Panc1 (cell line): ENCODE data around the gene PLXNB1. TPM values are rescaled to one million over a fixed set of nuclear protein-coding genes. Genes with fewer than 3 reads are reported as not detected.

Experiments used
- ATAC-seq: fragments of 200-7000 bp; cut with Tn5 transposase; 2 replicates; pipeline ENCODE4 v1.9.1; 2020; ENCODE audit warnings: mild to moderate bottlenecking, moderate library complexity
- BruUV-seq: library from RNA; stranded (reverse); fragments of 400-500 nt; replicated peaks from 2 replicates; lab custom pipeline; 2021; lab: Mats Ljungman, UMichigan
- CTCF ChIA-PET: fragments of 300-600 bp; sonication (Branson Sonifier 250); formaldehyde crosslinking; loops from one replicate; lab custom pipeline; 2022; ENCODE audit warnings: antibody characterized with exemption; lab: Charles Lee
- POLR2A ChIA-PET: fragments of 300-600 bp; sonication (Branson Sonifier 250); formaldehyde crosslinking; loops from one replicate; lab custom pipeline; 2022; ENCODE audit warnings: antibody characterized with exemption; lab: Charles Lee
- DNase-seq: peaks from one replicate; pipeline ENCODE4 v3.0.0-alpha.2; 2010; ENCODE audit warnings: low read depth, low spot score
- H3K27ac ChIP-seq: 2 replicates; pipeline ENCODE4 v1.5.1; 2011; ENCODE audit warnings: mild to moderate bottlenecking, low read length, inconsistent platforms
- H3K27me3 ChIP-seq: fragments of 200-500 bp; sonication (Bioruptor generic); 2 replicates; pipeline ENCODE4 v1.6.0; 2014; ENCODE audit warnings: low read length, inconsistent platforms; ENCODE audit not compliant: control insufficient read depth, insufficient read depth
- H3K36me3 ChIP-seq: fragments of 200-500 bp; sonication (Bioruptor generic); 2 replicates; pipeline ENCODE4 v1.5.1; 2014; ENCODE audit warnings: inconsistent platforms, mild to moderate bottlenecking, low read length, moderate library complexity; ENCODE audit not compliant: control insufficient read depth, insufficient read depth
- H3K4me1 ChIP-seq: 2 replicates; pipeline ENCODE4 v1.5.1; 2011; ENCODE audit warnings: inconsistent platforms, mild to moderate bottlenecking, low read length, moderate library complexity; ENCODE audit not compliant: control insufficient read depth, insufficient read depth
- H3K4me3 ChIP-seq, 2 experiments: 2 replicates each; pipeline ENCODE4 v1.5.1; 2011 to 2012; ENCODE audit warnings: low read depth in 2 of 2, low read length in 2 of 2, mild to moderate bottlenecking in 2 of 2, inconsistent platforms in 1 of 2, moderate library complexity in 1 of 2
- H3K9me3 ChIP-seq: fragments of 200-500 bp; sonication (Bioruptor generic); 2 replicates; pipeline ENCODE4 v1.5.1; 2014; ENCODE audit warnings: low read depth, mild to moderate bottlenecking, inconsistent platforms, low read length, moderate library complexity; ENCODE audit not compliant: control insufficient read depth, insufficient read depth
- POLR2AphosphoS5 ChIP-seq: IDR thresholded peaks from 2 replicates; pipeline ENCODE4 v1.6.1; 2012; ENCODE audit warnings: mild to moderate bottlenecking, low read depth, low read length, moderate library complexity
- REST ChIP-seq, 2 experiments: IDR thresholded peaks; 2 replicates each; pipeline ENCODE4 v1.6.1; 2011 to 2012; ENCODE audit warnings: low read depth in 2 of 2, control low read depth in 1 of 2, low read length in 1 of 2, mild to moderate bottlenecking in 1 of 2, moderate library complexity in 1 of 2; ENCODE audit not compliant: insufficient read depth in 1 of 2
- SIN3A ChIP-seq: IDR thresholded peaks from 2 replicates; pipeline ENCODE4 v1.6.1; 2012; ENCODE audit warnings: low read depth, mild to moderate bottlenecking, low read length, moderate library complexity, borderline replicate concordance; ENCODE audit not compliant: insufficient read depth
- TCF7L2 ChIP-seq: IDR thresholded peaks from 2 replicates; pipeline ENCODE4 v1.6.1; 2011; ENCODE audit warnings: mild to moderate bottlenecking, low read depth, low read length, inconsistent platforms
- in situ Hi-C: cut with HindIII; loops from 2 replicates; pipeline ENCODE4 v1.10.0; 2016; ENCODE audit warnings: low sequenced_read_pairs, low pct_unique_long_range_greater_than_20kb
- intact Hi-C: fragments of 100-400 bp; cut with micrococcal nuclease; formaldehyde crosslinking; loops from one replicate; pipeline ENCODE4 v1.10.0; 2022; ENCODE audit not compliant: unreplicated experiment
- total RNA-seq: library from RNA; stranded (reverse); gene quantifications from one replicate; pipeline ENCODE4 v1.2.1, GENCODE V29; 2021; ENCODE audit not compliant: unreplicated experiment
- TF ChIP-seq, protein P1 (sequence below): fragments of 450-650 bp; IDR thresholded peaks from 2 replicates; pipeline ENCODE4 v1.5.1; 2017; ENCODE audit warnings: mild to moderate bottlenecking

PLXNB1 gene
- total RNA-seq, 1 experiment from 2014 or later, result 22.8 TPM

GRCh38 chr3:48459773-48460516 is 30.1 kb upstream of the PLXNB1 start:
- ChIA-PET POLR2A (no interaction called here), CTCF (no interaction called here)
- in situ Hi-C loops (no loop called here), intact Hi-C loops (no loop called here)
- H3K36me3 ChIP-seq, result peaks cover 2% of the 10 kb centered on the region; the same call in 1 of the 2 replicates
- no peak for ATAC-seq
- peaks cover under 1% of the 10 kb centered on the region; the same call in 1 of the 2 replicates for H3K4me1 ChIP-seq
- no peak overlapping the region for H3K4me3 ChIP-seq
- no peaks in the 10 kb centered on the region for H3K27me3 ChIP-seq
- DNase-seq, result no peak
- TF ChIP-seq SIN3A (no peak), TCF7L2 (no peak), REST (IDR thresholded peaks at IDR 0.05; ENCODE audit: insufficient read depth in 1 of 2, low read depth in 2 of 2, low read length in 1 of 2) (no peak), POLR2AphosphoS5 (no peak)
- TF ChIP-seq, protein P1, sequence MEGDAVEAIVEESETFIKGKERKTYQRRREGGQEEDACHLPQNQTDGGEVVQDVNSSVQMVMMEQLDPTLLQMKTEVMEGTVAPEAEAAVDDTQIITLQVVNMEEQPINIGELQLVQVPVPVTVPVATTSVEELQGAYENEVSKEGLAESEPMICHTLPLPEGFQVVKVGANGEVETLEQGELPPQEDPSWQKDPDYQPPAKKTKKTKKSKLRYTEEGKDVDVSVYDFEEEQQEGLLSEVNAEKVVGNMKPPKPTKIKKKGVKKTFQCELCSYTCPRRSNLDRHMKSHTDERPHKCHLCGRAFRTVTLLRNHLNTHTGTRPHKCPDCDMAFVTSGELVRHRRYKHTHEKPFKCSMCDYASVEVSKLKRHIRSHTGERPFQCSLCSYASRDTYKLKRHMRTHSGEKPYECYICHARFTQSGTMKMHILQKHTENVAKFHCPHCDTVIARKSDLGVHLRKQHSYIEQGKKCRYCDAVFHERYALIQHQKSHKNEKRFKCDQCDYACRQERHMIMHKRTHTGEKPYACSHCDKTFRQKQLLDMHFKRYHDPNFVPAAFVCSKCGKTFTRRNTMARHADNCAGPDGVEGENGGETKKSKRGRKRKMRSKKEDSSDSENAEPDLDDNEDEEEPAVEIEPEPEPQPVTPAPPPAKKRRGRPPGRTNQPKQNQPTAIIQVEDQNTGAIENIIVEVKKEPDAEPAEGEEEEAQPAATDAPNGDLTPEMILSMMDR, result no peak
- no peaks in the 10 kb centered on the region for H3K9me3 ChIP-seq
- BruUV-seq, result no TSS peak
- H3K27ac ChIP-seq, result no peak overlapping the region

- H3K4me3 ChIP-seq, result no peak overlapping the region
- H3K4me1 ChIP-seq, result no peaks in the 10 kb centered on the region
- no peak for TF ChIP-seq POLR2AphosphoS5
- no peak for TF ChIP-seq REST (IDR thresholded peaks at IDR 0.05; ENCODE audit: insufficient read depth in 1 of 2, low read depth in 2 of 2, low read length in 1 of 2)
- no peak for TF ChIP-seq TCF7L2
- TF ChIP-seq SIN3A, result no peak
- TF ChIP-seq, protein P1, result no peak
- DNase-seq, result no peak
- no peaks in the 10 kb centered on the region for H3K27me3 ChIP-seq
- no TSS peak for BruUV-seq
- no peak for ATAC-seq
- in situ Hi-C loops (no loop called here), intact Hi-C loops (no loop called here)
- POLR2A ChIA-PET, result no interaction called here
- CTCF ChIA-PET, result no interaction called here
- no peaks in the 10 kb centered on the region for H3K9me3 ChIP-seq
- H3K27ac ChIP-seq, result no peak overlapping the region
- H3K36me3 ChIP-seq, result peaks cover 5% of the 10 kb centered on the region
These were observed 29.4 kb upstream of the PLXNB1 start for GRCh38 chr3:48459331-48459730.
